Endothelial cell of umbilical vein (primary cell): ENCODE data around the gene GRAMD1B. TPM values are rescaled to one million over a fixed set of nuclear protein-coding genes. Genes with fewer than 3 reads are reported as not detected.

Source experiments
- BruUV-seq: library from RNA; stranded (reverse); fragments of 400-500 nt; replicated peaks from 2 replicates; lab custom pipeline; 2021; lab: Mats Ljungman, UMichigan
- CTCF ChIA-PET: fragments of 300-600, 350-600 bp; sonication (Branson Sonifier 250); formaldehyde crosslinking; loops from one replicate; lab custom pipeline; 2021; ENCODE audit warnings: antibody characterized with exemption, inconsistent platforms; lab: Charles Lee
- POLR2A ChIA-PET: fragments of 300-600, 350-600 bp; sonication (Branson Sonifier 250); formaldehyde crosslinking; loops from one replicate; lab custom pipeline; 2021; ENCODE audit warnings: antibody characterized with exemption, inconsistent platforms; lab: Charles Lee
- DNase-seq: peaks from one replicate; pipeline ENCODE4 v3.0.0-alpha.2; 2011; ENCODE audit warnings: low read depth, low spot score
- FAIRE-seq: peaks from 2 replicates; lab custom pipeline; 2011; peaks lifted over from hg19 to GRCh38; lab: Jason Lieb, UNC
- H2AFZ ChIP-seq: 2 replicates; pipeline ENCODE4 v1.6.0; 2012; ENCODE audit warnings: low read depth, low read length, control low read depth, inconsistent platforms
- H3K27ac ChIP-seq: 2 replicates; pipeline ENCODE4 v1.5.1; 2011; ENCODE audit warnings: low read depth, mild to moderate bottlenecking, control low read depth, low read length, moderate library complexity; ENCODE audit not compliant: insufficient read depth
- H3K27me3 ChIP-seq, 2 experiments: 2 replicates each; pipeline versions ENCODE4 v1.6.0 to v1.6.1; 2011; ENCODE audit warnings: low read length in 2 of 2, mixed read lengths in 1 of 2; ENCODE audit not compliant: control insufficient read depth in 2 of 2, insufficient read depth in 2 of 2
- H3K36me3 ChIP-seq, 2 experiments: 2 replicates in 1 of 2; 3 replicates in 1 of 2; pipeline ENCODE4 v1.5.1; 2011; ENCODE audit warnings: low read length in 2 of 2, mild to moderate bottlenecking in 1 of 2, moderate library complexity in 1 of 2; ENCODE audit not compliant: control insufficient read depth in 2 of 2, insufficient read depth in 2 of 2; ENCODE audit errors: extremely low read depth in 1 of 2
- H3K4me1 ChIP-seq: 3 replicates; pipeline ENCODE4 v1.5.1; 2011; ENCODE audit warnings: mild to moderate bottlenecking, low read length; ENCODE audit not compliant: control insufficient read depth, insufficient read depth; ENCODE audit errors: extremely low read depth
- H3K4me2 ChIP-seq: 2 replicates; pipeline ENCODE4 v1.6.1; 2011; ENCODE audit warnings: low read length, control low read depth, mixed read lengths; ENCODE audit not compliant: insufficient read depth
- H3K4me3 ChIP-seq, 3 experiments: fragments of 200-600 bp in 1 of 3; sonication (generic), shearing (Covaris generic) in 1 of 3; replicated peaks in 1 of 3; 2 replicates each; pipeline ENCODE4 v1.5.1; 2011 to 2016; ENCODE audit warnings: control low read depth in 3 of 3, low read length in 3 of 3, mild to moderate bottlenecking in 2 of 3, inconsistent platforms in 1 of 3, low read depth in 1 of 3, moderate library complexity in 1 of 3; ENCODE audit not compliant: insufficient read depth in 1 of 3
- H3K79me2 ChIP-seq: 2 replicates; pipeline ENCODE4 v1.6.0; 2012; ENCODE audit warnings: low read length, inconsistent platforms; ENCODE audit not compliant: control insufficient read depth, insufficient read depth
- H3K9ac ChIP-seq: replicated peaks from 2 replicates; pipeline ENCODE3; 2011; ENCODE audit warnings: low read length, control low read depth; ENCODE audit not compliant: insufficient read depth; ENCODE audit errors: extremely low read depth
- H3K9me1 ChIP-seq: replicated peaks from 3 replicates; pipeline ENCODE4 v1.6.0; 2011; ENCODE audit warnings: mild to moderate bottlenecking, low read length; ENCODE audit not compliant: control insufficient read depth, insufficient read depth; ENCODE audit errors: extremely low read depth
- H3K9me3 ChIP-seq: replicated peaks from 2 replicates; pipeline ENCODE4 v1.5.1; 2012; ENCODE audit warnings: low read length, inconsistent platforms; ENCODE audit not compliant: control insufficient read depth, insufficient read depth
- H4K20me1 ChIP-seq: replicated peaks from 2 replicates; pipeline ENCODE3; 2011; ENCODE audit warnings: mild to moderate bottlenecking, low read length; ENCODE audit not compliant: control insufficient read depth, insufficient read depth; ENCODE audit errors: extremely low read depth
- EZH2 ChIP-seq: IDR thresholded peaks from 2 replicates; pipeline ENCODE4 v1.6.1; 2012; ENCODE audit warnings: borderline replicate concordance, low read depth, mild to moderate bottlenecking, moderate library complexity, low read length, inconsistent platforms; ENCODE audit not compliant: severe bottlenecking
- FOS ChIP-seq: IDR thresholded peaks from 2 replicates; pipeline ENCODE4 v1.6.1; 2011; ENCODE audit warnings: mild to moderate bottlenecking, low read length, moderate library complexity, borderline replicate concordance; ENCODE audit not compliant: insufficient read depth
- GATA2 ChIP-seq: IDR thresholded peaks from 2 replicates; pipeline ENCODE4 v1.7.0; 2011; ENCODE audit warnings: low read depth, mild to moderate bottlenecking, moderate library complexity, mixed read lengths, low read length; ENCODE audit not compliant: insufficient read length, insufficient read depth
- JUN ChIP-seq: IDR thresholded peaks from 2 replicates; pipeline ENCODE4 v1.6.1; 2011; ENCODE audit warnings: borderline replicate concordance, low read depth; ENCODE audit not compliant: insufficient read length, insufficient read depth
- MYC ChIP-seq: IDR thresholded peaks from one replicate; pipeline ENCODE4 v1.6.1; 2011; ENCODE audit warnings: mild to moderate bottlenecking, low read depth, low read length
- POLR2A ChIP-seq: IDR thresholded peaks from 2 replicates; pipeline ENCODE4 v1.6.1; 2012; ENCODE audit warnings: low read depth, mild to moderate bottlenecking, control low read depth, low read length
- POLR2AphosphoS5 ChIP-seq: IDR thresholded peaks from 2 replicates; pipeline ENCODE4 v1.6.1; 2012; ENCODE audit warnings: low read depth, mild to moderate bottlenecking, control low read depth, low read length, moderate library complexity; ENCODE audit not compliant: insufficient read depth
- dilution Hi-C: fragments of 300-500 bp; cut with MboI; formaldehyde crosslinking; loops from one replicate; pipeline ENCODE4 v1.15.0; 2019; ENCODE audit warnings: low sequenced_read_pairs; ENCODE audit not compliant: extremely low pct_ligation_motif_present
- intact Hi-C: fragments of 100-400 bp; cut with micrococcal nuclease; formaldehyde crosslinking; loops from one replicate; pipeline ENCODE4 v1.10.0; 2022
- polyA plus RNA-seq, 4 experiments: library from polyadenylated mRNA; depleted of rRNA in 3 of 4; stranded (reverse) in 3 of 4; unstranded in 1 of 4; fragments of >200 nt; gene quantifications; 2 replicates each; pipeline versions ENCODE4 v1.2.1 to v1.2.3, GENCODE V29; 2011 to 2012; ENCODE audit warnings: missing spikeins in 1 of 4
- total RNA-seq: library from RNA; stranded (reverse); gene quantifications from 2 replicates; pipeline ENCODE4 v1.2.3, GENCODE V29; 2021
- TF ChIP-seq, protein P1 (sequence below), 2 donors: IDR thresholded peaks; 1 replicate in 1 of 2; 2 replicates in 1 of 2; pipeline ENCODE4 v1.5.1; 2011; ENCODE audit warnings: low read length in 2 of 2, mild to moderate bottlenecking in 2 of 2, moderate library complexity in 2 of 2, control low read depth in 1 of 2, inconsistent platforms in 1 of 2, low read depth in 1 of 2; ENCODE audit not compliant: insufficient read depth in 1 of 2; ENCODE audit errors: extremely low read depth in 1 of 2
- TF ChIP-seq, protein P2 (sequence below): IDR thresholded peaks from 2 replicates; pipeline ENCODE4 v1.6.1; 2011; ENCODE audit not compliant: insufficient read depth, insufficient read length

The GRAMD1B gene
- total and polyA plus RNA-seq, 2 donors (not counting 3 experiments of a cell fraction or from before 2014, with no cell fraction given) = 5.1 to 11.1 TPM

DNA sequence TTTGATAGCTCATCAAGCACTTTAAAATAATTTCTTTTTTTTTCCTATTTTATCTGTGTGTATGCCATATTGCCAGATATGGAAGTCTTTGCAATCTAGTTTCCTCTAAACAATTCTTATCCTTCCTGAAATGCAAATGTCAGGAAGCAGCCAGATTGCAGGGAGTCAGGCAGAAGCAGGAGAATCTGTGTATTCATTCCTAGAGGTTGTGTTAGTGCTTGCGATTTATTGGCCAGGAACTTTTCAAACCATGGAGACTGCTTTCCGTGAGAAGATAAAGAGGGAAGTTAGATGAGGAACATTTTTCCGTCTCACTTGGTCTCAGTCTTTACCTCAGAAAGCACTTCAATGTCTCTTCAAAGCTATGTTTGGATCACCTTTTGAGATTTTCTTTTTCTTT, 91.9 kb downstream of the GRAMD1B start:
- ChIA-PET CTCF (interaction anchor here (0.8 to 3.3 kb wide), 2 partner anchors 11 to 186 kb away, joined by 3 to 24 read pairs; no protein-coding TSS in a partner anchor), POLR2A (no interaction called here)
- Histone ChIP-seq H3K9me1 (no peaks in the 10 kb centered on the region), H3K27me3 (peaks cover 0 to 3% of the 10 kb centered on the region in 2 experiments), H3K36me3 (no peaks in the 10 kb centered on the region), H3K4me1 (no peaks in the 10 kb centered on the region), H3K27ac (no peak overlapping the region), H3K4me2 (no peak overlapping the region), H3K9ac (no peak overlapping the region), H4K20me1 (no peaks in the 10 kb centered on the region), H3K4me3 (no peak overlapping the region), H2AFZ (no peak overlapping the region), H3K79me2 (no peaks in the 10 kb centered on the region), H3K9me3 (no peaks in the 10 kb centered on the region)
- FAIRE-seq (no peak), DNase-seq (no peak)
- no peak for TF ChIP-seq POLR2A
- TF ChIP-seq, protein P1, sequence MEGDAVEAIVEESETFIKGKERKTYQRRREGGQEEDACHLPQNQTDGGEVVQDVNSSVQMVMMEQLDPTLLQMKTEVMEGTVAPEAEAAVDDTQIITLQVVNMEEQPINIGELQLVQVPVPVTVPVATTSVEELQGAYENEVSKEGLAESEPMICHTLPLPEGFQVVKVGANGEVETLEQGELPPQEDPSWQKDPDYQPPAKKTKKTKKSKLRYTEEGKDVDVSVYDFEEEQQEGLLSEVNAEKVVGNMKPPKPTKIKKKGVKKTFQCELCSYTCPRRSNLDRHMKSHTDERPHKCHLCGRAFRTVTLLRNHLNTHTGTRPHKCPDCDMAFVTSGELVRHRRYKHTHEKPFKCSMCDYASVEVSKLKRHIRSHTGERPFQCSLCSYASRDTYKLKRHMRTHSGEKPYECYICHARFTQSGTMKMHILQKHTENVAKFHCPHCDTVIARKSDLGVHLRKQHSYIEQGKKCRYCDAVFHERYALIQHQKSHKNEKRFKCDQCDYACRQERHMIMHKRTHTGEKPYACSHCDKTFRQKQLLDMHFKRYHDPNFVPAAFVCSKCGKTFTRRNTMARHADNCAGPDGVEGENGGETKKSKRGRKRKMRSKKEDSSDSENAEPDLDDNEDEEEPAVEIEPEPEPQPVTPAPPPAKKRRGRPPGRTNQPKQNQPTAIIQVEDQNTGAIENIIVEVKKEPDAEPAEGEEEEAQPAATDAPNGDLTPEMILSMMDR (IDR thresholded peaks at IDR 0.05; ENCODE audit: extremely low read depth in 1 of 2, insufficient read depth in 1 of 2, low read depth in 1 of 2, low read length in 2 of 2) = no peak
- TF ChIP-seq GATA2 = no peak
- no peak for TF ChIP-seq POLR2AphosphoS5
- TF ChIP-seq, protein P2, sequence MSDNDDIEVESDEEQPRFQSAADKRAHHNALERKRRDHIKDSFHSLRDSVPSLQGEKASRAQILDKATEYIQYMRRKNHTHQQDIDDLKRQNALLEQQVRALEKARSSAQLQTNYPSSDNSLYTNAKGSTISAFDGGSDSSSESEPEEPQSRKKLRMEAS = no peak
- TF ChIP-seq MYC = no peak
- TF ChIP-seq EZH2 = no peak
- TF ChIP-seq JUN = no peak
- TF ChIP-seq FOS = no peak
- no TSS peak for BruUV-seq
- dilution Hi-C loops = no loop called here
- intact Hi-C loops = no loop called here
